PC-3 (cell line): ENCODE data around the gene PLA1A. TPM values are rescaled to one million over a fixed set of nuclear protein-coding genes. Genes with fewer than 3 reads are reported as not detected.

Experiments
- ATAC-seq: fragments of 200-7000 bp; cut with Tn5 transposase; 2 replicates; pipeline ENCODE4 v1.9.1; 2020; ENCODE audit warnings: mild to moderate bottlenecking, moderate library complexity
- BruUV-seq: library from RNA; stranded (reverse); fragments of 400-500 nt; replicated peaks from 2 replicates; lab custom pipeline; 2021; lab: Mats Ljungman, UMichigan
- CTCF ChIA-PET: fragments of 300-600 bp; sonication (Branson Sonifier 250); formaldehyde crosslinking; loops from one replicate; lab custom pipeline; 2022; ENCODE audit warnings: antibody characterized with exemption; lab: Charles Lee
- POLR2A ChIA-PET: fragments of 300-600 bp; sonication (Branson Sonifier 250); formaldehyde crosslinking; loops from one replicate; lab custom pipeline; 2022; ENCODE audit warnings: antibody characterized with exemption; ENCODE audit not compliant: unreplicated experiment; lab: Charles Lee
- DNase-seq: peaks from one replicate; pipeline ENCODE4 v3.0.0-alpha.2; 2015
- H2AFZ ChIP-seq: fragments of 300-600 bp; sonication (generic); 2 replicates; pipeline ENCODE4 v1.6.0; 2016; ENCODE audit warnings: antibody characterized with exemption, low read length
- H3F3A ChIP-seq: fragments of 300-600 bp; sonication (generic); one replicate; pipeline ENCODE4 v1.6.0; 2017; ENCODE audit warnings: antibody characterized with exemption, low read length, control low read depth, mild to moderate bottlenecking; ENCODE audit not compliant: unreplicated experiment
- H3K27ac ChIP-seq: fragments of 300-600 bp; sonication (generic); 2 replicates; pipeline ENCODE4 v1.5.1; 2016; ENCODE audit warnings: mild to moderate bottlenecking, low read length
- H3K27me3 ChIP-seq: fragments of 300-600 bp; sonication (generic); 2 replicates; pipeline ENCODE4 v1.6.1; 2016; ENCODE audit warnings: low read length, mixed read lengths
- H3K36me3 ChIP-seq: fragments of 300-600 bp; sonication (generic); 2 replicates; pipeline ENCODE4 v1.6.1; 2016; ENCODE audit warnings: low read depth, mixed run types, low read length, mixed read lengths
- H3K4me1 ChIP-seq: fragments of 300-600 bp; sonication (generic); 2 replicates; pipeline ENCODE4 v1.5.1; 2016; ENCODE audit warnings: low read length; ENCODE audit not compliant: insufficient read depth
- H3K4me2 ChIP-seq: fragments of 300-600 bp; sonication (generic); 2 replicates; pipeline ENCODE4 v1.6.0; 2016; ENCODE audit warnings: low read length
- H3K4me3 ChIP-seq: fragments of 300-600 bp; sonication (generic); 2 replicates; pipeline ENCODE4 v1.5.1; 2016; ENCODE audit warnings: mild to moderate bottlenecking, low read length, mixed read lengths
- H3K79me2 ChIP-seq: fragments of 300-600 bp; sonication (generic); 2 replicates; pipeline ENCODE4 v1.6.1; 2017; ENCODE audit warnings: low read length, mixed read lengths
- H3K9ac ChIP-seq: fragments of 300-600 bp; sonication (generic); 2 replicates; pipeline ENCODE4 v1.6.0; 2016; ENCODE audit warnings: mild to moderate bottlenecking, low read length
- H3K9me2 ChIP-seq: fragments of 300-600 bp; sonication (generic); replicated peaks from 2 replicates; pipeline ENCODE4 v1.6.1; 2016; ENCODE audit warnings: mixed run types, low read length, mixed read lengths
- H3K9me3 ChIP-seq: fragments of 300-600 bp; sonication (generic); 2 replicates; pipeline ENCODE4 v1.6.1; 2016; ENCODE audit warnings: low read length, mixed read lengths
- H4K20me1 ChIP-seq: fragments of 300-600 bp; sonication (generic); 2 replicates; pipeline ENCODE4 v1.6.1; 2016; ENCODE audit warnings: low read length, mixed read lengths
- CTCF ChIP-seq: fragments of 300-600 bp; sonication (generic); conservative IDR thresholded peaks from 2 replicates; pipeline ENCODE4 v1.5.1; 2017; ENCODE audit warnings: antibody characterized with exemption, low read depth, mild to moderate bottlenecking, low read length
- EZH2 ChIP-seq: fragments of 300-600 bp; sonication (generic); IDR thresholded peaks from one replicate; pipeline ENCODE4 v1.6.1; 2017; ENCODE audit warnings: antibody characterized with exemption, mild to moderate bottlenecking, low read length; ENCODE audit not compliant: unreplicated experiment
- EZH2phosphoT487 ChIP-seq: fragments of 300-600 bp; sonication (generic); IDR thresholded peaks from 2 replicates; pipeline ENCODE4 v1.6.1; 2018; ENCODE audit warnings: mild to moderate bottlenecking, antibody characterized with exemption, low read length, borderline replicate concordance
- intact Hi-C: fragments of 100-400 bp; cut with micrococcal nuclease; formaldehyde crosslinking; loops from 2 replicates; pipeline ENCODE4 v1.9.0; 2023
- total RNA-seq: library from RNA; depleted of rRNA; stranded (reverse); fragments of >200 nt; gene quantifications from 2 replicates; pipeline ENCODE4 v1.2.3, GENCODE V29; 2014

The PLA1A gene
- total RNA-seq, 1 experiment from 2014 or later: 0.36 TPM

GRCh38 chr3:119665954-119666559 is 68.4 kb downstream of the PLA1A start:
- CTCF ChIA-PET: no interaction called here
- H3K36me3 ChIP-seq: peaks cover 13% of the 10 kb centered on the region; the same call in 1 of the 2 replicates
- POLR2A ChIA-PET: no interaction called here
- BruUV-seq: no TSS peak
- DNase-seq (no peak), ATAC-seq (no peak)
- H2AFZ ChIP-seq: no peak overlapping the region
- peaks cover 57% of the 10 kb centered on the region for H3K4me1 ChIP-seq
- intact Hi-C loops: no loop called here
- H3F3A ChIP-seq: peaks cover 18% of the 10 kb centered on the region
- no peaks in the 10 kb centered on the region for H3K9me2 ChIP-seq
- no peaks in the 10 kb centered on the region for H3K9me3 ChIP-seq
- no peak overlapping the region for H3K4me3 ChIP-seq
- peak overlapping the region; percentile 91; the same call in 1 of the 2 replicates for H3K27ac ChIP-seq
- H3K9ac ChIP-seq: no peak overlapping the region
- no peaks in the 10 kb centered on the region for H3K27me3 ChIP-seq
- no peaks in the 10 kb centered on the region for H3K79me2 ChIP-seq
- TF ChIP-seq EZH2: no peak
- no peak for TF ChIP-seq EZH2phosphoT487
- no peak for TF ChIP-seq CTCF
- no peaks in the 10 kb centered on the region for H4K20me1 ChIP-seq
- H3K4me2 ChIP-seq: no peak overlapping the region

GRCh38 chr3:119669906-119670570 is 72.4 kb downstream of the PLA1A start:
- CTCF ChIA-PET: no interaction called here

More at GRCh38 chr3:119669906-119670570, 72.4 kb downstream of the PLA1A start:
- Histone ChIP-seq H3K4me1 (peaks cover 18% of the 10 kb centered on the region), H4K20me1 (no peaks in the 10 kb centered on the region), H3K4me2 (no peak overlapping the region), H3K36me3 (peaks cover 44% of the 10 kb centered on the region), H3F3A (no peaks in the 10 kb centered on the region), H2AFZ (no peak overlapping the region), H3K27me3 (no peaks in the 10 kb centered on the region), H3K27ac (no peak overlapping the region), H3K79me2 (peaks cover 3% of the 10 kb centered on the region), H3K9me2 (no peaks in the 10 kb centered on the region), H3K4me3 (no peak overlapping the region), H3K9ac (no peak overlapping the region), H3K9me3 (no peaks in the 10 kb centered on the region)
- intact Hi-C loops: no loop called here
- no TSS peak for BruUV-seq
- peak; percentile 13 for DNase-seq
- TF ChIP-seq CTCF: no peak
- TF ChIP-seq EZH2phosphoT487: no peak
- no peak for TF ChIP-seq EZH2
- ATAC-seq: peak; percentile 36; the same call in 1 of the 2 replicates
- POLR2A ChIA-PET: no interaction called here
